HG02798 (cell line): Measurements from ENCODE around the gene ENG.

ENCODE experiments used
- ATAC-seq: cut with Tn5 transposase; IDR thresholded peaks from one replicate; pipeline ENCODE4 v1.9.1; 2021; ENCODE audit warnings: mild to moderate bottlenecking; ENCODE audit not compliant: unreplicated experiment, poor library complexity

The ENG gene

DNA sequence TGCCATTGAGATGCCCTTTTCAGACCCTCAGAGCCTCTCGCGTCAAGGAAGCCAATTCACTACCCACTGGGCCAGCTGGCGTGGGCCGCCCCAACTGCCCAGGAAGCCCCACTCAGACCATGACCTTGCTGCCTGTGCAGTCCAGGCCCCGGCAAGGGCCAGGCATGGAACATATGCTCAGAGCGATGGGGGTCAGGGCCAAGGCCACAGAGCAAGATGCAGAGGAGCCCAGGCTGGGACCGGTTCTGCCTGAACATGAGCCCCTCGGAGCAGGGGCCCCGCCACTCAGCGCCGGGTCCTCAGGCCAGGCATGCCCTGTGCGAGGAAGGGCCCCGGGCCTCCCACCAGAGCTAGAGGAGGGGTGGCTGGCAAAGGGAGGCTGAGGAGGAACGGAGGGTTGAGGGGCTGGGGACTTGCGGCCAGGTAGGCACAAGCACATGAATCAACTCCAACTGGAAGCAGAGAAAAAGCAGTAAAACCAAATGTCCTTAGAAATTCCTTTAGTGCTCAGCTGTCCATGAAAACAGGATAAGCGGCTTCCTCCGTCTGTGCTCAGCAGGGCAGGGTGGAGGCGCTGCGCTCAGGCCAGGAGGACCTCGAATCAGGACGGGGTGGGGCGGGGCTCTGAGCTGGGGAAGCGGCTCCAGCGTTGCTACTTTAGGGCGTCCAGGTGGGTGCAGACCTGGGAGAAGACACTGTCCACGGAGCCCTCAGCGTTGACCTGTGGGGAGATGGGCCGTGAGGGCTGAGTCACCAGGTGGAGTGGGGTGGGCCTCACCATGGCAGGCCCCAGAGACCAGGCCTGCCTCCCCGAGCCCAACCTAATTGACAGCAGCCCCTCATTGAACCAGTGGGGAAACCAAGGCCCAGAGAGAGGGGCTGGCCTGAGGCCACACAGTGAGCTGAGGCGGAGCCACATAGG is 13.2 kb upstream of the ENG start:
- ATAC-seq, result no peak

DNA sequence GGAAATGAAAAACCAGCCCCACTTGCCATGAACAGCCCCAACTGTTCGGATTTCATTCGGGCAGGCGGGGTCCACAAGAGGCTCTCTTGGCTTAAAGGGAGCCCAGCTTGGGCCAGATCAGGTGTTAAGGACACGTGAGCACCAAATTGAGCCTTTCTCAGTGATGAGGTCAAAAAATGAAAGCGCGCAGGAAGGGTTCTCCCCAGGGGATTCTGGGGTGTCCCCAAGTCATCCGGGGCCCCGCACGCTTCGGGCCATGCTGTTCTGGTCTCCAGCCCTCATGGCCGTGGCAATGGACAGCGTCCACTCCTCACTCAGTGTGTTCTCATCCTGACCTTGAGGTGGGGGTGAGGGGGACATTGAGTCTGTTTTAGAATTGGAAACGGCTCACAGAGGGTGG is 12.1 kb upstream of the ENG start:
- ATAC-seq, result no peak

DNA sequence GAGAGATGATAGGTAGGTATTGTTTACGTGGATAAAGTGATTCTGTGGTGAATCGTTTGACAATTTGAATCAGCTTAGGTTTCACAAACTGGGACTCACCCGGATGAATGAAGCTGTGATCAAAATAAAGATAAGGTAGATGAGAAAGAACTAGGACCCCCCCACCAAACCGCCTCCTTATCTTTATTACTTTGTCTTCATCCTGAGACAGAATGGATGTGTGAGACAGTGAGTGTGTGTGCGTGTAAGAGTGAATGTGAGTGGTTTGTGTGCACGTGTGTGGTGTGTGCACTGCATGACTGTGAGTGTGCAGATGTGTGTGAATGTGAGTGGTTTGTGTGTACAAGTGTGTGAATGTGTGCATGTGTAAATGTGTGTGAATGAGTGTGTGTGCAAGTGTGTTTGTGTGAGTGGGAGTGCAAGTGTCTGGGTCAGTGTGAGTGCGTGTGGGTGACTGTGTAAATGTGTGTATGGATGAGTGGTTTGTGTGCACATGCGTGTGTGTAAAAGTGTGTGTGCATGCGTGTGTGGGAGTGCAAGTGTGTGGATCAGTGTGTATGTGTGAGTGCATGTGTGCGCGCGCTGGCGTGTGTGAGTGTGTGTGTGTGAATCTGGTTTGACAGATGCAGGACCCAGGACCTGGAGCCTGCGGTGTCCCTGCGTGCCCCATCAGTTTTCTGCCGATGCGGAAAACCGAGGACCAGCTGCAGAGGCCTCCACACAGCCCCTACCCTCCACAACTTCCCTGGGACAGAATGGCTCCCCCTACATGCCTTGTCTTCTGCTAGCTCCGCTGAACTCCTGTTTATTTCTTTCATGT is 11.4 kb upstream of the ENG start:
- no peak for ATAC-seq

DNA sequence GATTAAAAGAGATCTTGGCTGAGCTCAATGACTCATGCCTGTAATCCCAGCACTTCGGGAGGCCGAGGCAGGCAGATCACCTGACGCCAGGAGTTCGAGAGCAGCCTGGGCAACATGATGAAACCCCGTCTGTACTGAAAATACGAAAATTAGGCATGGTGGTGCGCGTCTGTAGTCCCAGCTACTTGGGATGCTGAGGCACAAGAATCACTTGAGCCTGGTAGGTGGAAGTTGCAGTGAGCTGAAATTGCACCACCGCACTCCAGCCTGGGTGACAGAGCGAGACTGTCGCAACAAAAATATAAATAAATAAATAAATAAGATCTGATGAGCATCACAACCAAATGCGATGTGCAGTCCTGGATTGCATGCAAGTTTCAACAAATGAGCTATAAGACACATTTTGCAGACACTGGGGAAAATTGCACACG is 8.7 kb upstream of the ENG start:
- ATAC-seq, result no peak

DNA sequence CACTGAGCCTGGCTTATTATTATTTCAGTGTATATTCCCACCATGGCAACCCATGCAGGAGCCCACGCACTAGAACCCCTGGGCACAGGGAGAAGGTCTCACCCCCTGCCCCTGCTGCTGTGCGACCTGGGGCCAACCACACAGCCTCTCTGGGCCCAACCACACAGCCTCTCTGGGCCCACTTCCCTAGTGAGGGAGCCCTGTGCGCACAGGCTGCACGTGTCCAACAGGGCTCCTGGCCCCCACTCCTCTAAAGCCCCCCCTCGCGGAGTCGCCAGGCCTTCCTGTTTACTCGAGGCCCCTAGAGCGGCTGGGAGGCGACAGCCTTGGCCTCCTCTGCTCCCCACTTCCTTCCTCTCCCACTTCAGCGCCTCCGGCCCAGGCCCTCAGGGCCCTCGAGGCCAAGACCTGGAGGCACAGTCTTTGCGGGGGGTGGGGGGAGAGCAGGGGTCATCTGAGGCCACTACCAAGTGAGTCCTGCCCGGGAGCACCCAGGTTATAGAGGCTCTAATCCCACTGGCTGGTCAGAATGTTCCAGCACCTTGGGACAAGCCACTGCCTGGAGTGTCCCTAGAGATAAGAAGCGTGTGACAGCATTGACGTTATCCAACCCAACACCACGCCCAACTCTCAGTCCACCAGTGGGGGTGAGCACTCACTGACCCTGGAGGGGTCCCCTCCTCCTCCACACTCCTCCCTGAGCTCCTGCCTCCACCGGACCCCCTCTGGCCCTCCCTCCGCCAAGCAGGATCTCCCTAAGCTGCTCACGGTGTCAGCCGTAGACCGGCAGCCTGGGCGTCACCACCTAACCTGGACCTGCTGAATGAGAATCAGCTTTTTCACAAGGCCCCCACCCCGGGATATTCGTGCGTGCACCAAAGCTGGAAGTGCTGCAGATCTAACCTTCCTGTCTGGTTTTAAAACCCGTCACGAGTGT is 7.9 kb upstream of the ENG start:
- no peak for ATAC-seq

DNA sequence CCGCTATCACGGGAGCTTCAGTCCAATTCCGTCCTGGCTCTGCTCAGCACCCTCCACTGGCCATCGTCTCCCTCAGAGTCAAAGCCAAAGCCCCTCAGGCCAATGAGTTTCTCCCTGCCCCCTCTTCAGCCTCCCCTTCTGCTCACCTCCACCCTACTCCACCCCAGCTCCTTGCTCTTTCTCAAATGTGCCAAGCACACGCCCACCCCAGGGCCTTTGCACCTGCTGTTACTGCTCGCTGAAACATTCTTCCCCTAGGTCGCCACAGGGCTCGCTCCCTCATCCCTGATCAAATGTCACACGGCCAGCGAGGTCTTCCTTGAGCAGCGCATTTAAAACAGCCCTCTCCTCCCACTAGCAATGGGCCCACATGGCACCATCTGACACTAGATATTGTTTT is 6.3 kb upstream of the ENG start:
- ATAC-seq, result no peak

DNA sequence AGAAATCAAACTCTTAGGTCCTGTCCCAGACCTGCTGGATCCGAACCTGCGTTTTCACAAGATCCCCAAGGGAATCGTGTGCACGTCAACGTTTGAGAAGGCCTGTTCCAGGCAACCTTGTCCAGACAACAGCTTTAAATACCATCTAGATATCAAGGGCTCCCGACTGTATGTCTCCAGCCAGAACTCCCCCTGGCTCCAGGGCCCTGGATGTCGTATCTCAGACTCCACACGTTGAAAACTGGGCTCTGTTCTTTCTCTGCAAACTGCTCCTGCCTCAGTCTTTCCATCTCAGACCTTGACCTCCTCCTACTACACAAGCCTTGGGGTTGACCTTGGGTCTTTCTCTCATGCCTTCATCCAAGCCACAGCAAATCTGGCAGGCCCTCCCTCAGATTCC is 5.8 kb upstream of the ENG start:
- ATAC-seq, result no peak

DNA sequence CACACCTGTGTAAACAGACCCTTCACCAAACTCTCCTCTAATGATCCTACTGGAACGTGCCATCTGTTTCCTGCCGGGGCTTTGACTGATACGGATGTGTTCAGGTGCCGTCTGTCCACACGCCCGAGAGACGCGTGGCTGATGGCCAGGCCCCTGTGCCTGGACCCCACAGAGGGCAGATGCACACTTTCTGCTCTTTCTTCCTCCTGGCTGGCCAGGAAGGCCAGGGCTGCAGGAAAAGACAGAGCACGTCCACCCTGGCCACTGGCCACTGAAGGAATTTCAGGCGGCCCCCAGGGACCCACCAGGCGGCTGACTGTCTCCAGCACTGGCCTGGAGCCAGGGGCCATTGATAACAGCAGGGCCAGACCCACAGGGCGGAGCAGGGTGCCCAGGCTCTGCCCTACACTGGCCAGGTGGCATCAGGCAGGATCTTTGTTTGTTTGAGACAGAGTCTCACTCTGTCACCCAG is 3.6 kb upstream of the ENG start:
- ATAC-seq, result no peak

DNA sequence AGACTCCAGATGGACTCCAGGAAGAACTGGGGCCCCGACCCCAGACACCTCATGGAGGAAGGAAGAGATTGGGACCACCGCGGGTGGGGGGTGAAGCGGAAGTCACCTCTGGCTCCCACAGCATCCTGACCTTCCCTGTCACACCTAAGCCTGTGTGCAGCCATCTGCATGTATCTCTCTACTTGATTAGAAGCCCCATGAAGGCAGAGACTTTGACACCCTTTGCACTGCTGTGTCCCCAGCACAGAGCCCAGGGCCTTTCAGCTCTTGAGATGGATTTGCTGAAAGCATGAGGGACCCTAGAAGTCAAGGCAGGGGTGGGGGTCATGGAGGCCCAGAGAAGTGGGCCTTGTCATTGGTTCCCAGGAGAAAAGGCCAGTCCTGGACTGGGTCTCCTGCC is 2.8 kb upstream of the ENG start:
- ATAC-seq, result no peak

DNA sequence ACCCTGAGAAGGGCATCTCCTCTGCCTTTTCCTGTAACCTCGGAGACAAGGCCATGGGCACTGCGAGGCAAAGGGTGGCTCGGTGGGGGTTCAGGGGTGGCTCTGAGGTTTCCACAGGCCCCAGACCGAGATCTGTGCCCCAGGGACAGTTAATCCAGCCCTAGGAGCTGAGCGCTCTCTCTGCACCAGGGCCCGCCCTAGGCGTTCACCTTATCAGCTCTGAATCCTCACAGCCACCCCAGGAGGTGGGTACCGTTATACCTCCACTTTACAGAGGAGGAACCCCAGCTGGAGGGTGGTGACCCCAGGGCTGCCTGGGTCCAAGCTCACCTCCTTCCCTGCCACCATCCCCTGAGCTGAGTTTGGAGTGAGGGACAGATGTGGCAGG is 2.3 kb upstream of the ENG start:
- ATAC-seq, result no peak

DNA sequence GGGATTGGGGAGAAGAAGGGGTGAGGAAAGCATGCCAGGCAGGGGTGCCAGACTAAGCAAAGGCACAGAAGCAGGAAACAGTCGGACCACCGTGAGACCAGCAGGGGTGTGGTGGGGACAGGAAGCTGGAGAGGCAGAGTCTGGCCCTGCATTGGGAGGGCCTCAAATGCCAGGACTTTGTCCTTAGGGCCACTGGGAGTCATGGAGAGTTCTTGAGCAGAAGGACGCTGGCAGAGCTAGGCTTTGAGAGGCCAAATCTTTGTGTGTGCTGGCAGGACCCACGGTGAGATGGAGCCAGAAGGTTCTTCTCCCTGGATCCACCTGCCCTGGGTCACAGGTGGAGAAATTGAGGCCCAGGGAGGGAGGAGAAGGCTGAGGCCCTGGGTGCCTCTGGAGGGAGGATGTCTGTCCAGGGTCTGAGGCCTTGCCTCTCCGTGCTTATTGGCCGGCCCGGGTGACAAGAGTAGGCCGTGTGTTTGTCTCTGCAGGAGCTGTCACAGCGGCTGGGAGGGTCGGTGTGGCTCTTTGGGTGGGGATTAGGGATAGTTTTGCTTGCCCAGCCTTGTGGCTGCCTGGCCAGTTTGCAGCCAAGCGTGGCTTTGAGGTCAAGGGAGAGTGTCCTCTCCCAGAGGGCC is 1.8 kb upstream of the ENG start:
- ATAC-seq, result no peak

DNA sequence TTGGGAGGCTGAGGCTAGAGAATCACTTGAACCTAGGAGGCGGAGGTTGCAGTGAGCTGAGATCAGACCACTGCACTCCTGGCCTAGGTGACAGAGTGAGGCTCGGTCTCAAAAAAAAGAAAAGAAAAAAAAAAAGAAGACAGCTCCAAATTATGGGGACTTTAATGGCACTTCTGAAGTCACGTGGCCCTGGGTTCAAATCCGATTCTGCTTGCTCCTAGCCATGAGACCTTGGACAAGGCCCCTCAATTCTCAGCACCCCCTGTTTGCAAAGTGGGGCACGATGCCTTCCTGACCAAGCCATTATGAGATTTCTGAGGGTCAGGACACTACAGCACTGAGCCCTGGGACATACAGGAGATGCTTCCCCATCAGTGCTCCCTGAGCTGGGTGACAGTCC is 1.1 kb upstream of the ENG start:
- no peak for ATAC-seq

DNA sequence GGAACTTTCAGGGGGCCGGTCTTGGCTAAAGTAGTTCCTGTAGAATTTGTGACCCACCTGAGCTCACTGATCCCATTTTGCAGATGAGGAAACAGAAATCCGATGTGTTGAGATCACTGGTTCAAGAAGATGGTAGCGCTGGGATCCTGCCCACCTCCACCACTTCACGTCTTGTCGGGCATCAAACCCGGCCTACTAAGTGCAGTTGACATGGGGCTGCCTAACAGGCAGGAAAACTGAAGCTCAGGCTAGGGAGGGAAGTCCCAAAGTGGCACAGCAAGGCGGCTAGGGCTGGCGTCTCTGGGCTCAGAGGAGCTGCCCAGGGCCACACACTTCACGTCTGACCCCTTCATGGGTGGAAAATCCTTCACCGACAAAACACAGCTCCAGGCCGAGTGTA is 502 bp upstream of the ENG start:
- no peak for ATAC-seq

DNA sequence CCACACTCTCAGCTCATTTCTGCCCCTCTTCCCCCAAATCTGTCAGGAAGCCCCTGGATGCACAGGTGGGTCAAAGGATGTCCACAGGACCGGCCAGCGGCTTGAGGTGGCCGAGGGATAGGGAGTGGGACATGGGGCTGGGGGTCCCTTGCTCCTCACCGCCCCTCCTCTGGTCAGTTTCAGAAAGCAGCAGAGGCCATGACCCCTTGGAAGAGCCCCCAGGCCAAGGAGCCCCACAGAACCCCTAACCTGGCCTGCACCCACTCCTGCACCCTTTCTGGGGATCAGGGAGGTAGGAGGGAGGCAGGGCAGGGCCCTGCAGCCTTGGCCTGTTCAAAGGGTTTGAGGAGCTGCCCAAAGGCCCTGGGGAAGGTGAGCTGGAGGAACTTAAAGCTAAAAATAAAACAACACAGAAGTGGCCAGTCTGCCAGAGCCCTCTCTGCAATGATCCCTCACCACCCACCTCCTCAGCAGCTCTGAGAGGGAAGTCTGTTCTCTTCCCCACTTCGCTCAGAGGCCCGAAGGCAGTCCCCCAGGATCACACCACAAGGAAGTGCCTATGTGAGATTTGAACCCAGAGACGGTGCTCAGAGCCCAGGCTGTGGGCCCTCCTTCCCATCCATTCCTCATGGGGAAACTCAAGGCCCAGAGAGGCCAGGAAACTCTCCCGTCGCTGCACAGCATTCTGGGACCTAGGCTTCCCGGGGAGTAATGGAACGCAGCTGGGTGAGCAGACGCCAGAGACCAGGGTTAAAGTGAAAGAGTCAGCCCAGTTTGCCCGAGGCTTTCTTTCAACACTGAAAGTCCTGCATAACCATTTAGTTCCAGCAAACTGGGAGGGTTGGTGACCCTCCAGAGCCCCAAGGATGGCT is 910 bp downstream of the ENG start:
- no peak for ATAC-seq

DNA sequence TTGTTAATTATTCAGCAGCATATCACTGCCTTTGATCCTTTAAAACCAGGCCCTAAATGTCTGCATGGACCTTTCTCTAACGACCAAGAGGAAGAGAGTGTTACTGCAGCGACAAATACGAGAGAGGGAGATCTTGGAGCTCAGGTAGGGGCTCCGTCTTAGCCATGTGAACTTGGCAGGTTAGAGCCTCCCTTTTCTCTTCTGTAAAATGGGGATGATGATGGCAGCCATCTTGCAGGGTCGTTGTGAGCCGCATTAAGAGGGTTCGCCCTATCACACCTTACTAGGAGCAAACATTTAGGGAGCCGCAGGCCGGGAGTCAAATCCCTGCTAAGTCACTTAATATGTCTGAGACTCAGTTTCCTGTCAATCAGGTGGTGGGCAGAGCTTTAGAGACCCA is 1.6 kb downstream of the ENG start:
- ATAC-seq, result no peak

DNA sequence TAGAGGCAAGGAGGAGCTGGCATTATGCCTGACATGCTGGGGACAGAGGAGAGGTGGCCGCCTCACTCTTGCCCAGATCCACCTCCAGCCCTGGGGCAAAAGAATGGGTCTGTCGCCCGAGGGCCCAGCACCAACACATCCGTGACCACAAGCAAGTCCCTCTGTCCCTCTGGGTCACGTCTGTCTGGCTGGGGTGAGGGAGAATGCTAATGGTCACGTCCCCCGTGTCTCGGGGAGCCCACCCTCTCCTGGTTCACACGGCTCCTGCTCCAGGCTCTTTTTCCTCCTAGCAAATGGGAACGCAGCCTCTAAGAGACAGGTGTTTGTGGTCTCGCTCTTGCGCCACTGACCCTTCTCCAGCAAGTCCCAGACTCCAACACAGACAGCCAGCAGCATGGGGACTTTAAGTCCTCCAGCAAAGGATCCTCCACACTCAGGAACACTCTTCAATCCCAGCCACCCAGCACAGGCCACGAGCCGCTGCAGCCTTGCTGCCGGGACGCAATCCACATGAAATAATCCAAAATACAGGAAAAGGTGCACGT is 4.1 kb downstream of the ENG start:
- ATAC-seq, result no peak

DNA sequence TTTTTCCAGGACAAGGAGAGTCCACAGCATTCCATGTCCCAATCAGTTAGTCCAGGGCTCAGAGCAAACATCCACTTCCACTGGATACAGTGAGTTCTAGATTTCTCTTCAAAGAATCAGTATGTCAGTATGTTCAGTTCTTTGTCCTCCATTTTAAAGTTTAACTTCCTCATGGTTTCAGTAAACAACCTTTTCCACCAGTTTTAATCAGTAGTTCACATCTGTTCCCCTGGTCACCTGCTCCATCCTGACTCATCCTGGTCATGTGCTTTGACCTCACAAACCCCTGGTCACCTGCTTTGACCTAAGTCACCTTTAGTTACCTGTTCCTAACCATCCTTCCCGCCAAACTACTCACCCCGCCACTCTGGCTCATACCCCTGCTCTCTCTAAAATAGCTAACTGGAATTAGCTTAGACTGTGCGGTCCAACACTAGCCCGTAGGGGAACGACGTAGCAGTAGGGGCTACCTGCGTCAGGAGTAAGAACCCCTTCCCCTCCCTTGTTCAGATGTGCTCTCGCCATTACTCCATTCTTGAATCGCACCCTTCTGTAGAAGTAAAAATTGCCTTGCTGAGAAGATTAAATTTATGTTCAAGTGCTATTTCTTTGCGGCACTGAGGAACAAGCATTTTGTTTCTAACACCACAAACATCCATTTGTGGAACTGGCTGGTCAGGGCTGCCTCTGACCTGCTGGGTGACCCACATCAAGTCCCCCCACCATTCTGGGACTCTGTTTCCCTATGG is 5.5 kb downstream of the ENG start:
- ATAC-seq, result no peak
